OCI-LY7 (cell line): Measurements from ENCODE around the gene DNASE2. TPM values are rescaled to one million over a fixed set of nuclear protein-coding genes. Genes with fewer than 3 reads are reported as not detected.

Experiments used
- BruUV-seq: library from RNA; stranded (reverse); fragments of 400-500 nt; replicated peaks from 2 replicates; lab custom pipeline; 2021; lab: Mats Ljungman, UMichigan
- CTCF ChIA-PET: fragments of 300-600 bp; sonication (Branson Sonifier 250); formaldehyde crosslinking; loops from one replicate; lab custom pipeline; 2022; ENCODE audit warnings: antibody characterized with exemption; ENCODE audit not compliant: unreplicated experiment; lab: Charles Lee
- POLR2A ChIA-PET: fragments of 300-600 bp; sonication (Branson Sonifier 250); formaldehyde crosslinking; loops from one replicate; lab custom pipeline; 2022; ENCODE audit warnings: antibody characterized with exemption; lab: Charles Lee
- DNase-seq: peaks from one replicate; pipeline ENCODE4 v3.0.0-alpha.2; 2015; ENCODE audit warnings: low spot score
- H2AFZ ChIP-seq: fragments of 200-600 bp; sonication (generic), shearing (Covaris generic); 2 replicates; pipeline ENCODE4 v1.6.1; 2014; ENCODE audit warnings: mild to moderate bottlenecking, antibody characterized with exemption, low read length, moderate library complexity
- H3K27ac ChIP-seq: fragments of 200-600 bp; sonication (generic); 2 replicates; pipeline ENCODE4 v1.5.1; 2014; ENCODE audit warnings: mixed run types, low read depth, mild to moderate bottlenecking, moderate library complexity, low read length, inconsistent platforms; ENCODE audit not compliant: poor library complexity, severe bottlenecking
- H3K36me3 ChIP-seq: fragments of 200-600 bp; sonication (generic); 2 replicates; pipeline ENCODE4 v1.6.1; 2014; ENCODE audit warnings: mild to moderate bottlenecking, antibody characterized with exemption, low read length, moderate library complexity, mixed read lengths; ENCODE audit not compliant: insufficient read depth
- H3K4me1 ChIP-seq: fragments of 200-600 bp; sonication (generic); 2 replicates; pipeline ENCODE4 v1.5.1; 2014; ENCODE audit warnings: mild to moderate bottlenecking, low read length; ENCODE audit not compliant: insufficient read depth, poor library complexity, severe bottlenecking
- H3K4me2 ChIP-seq: fragments of 200-600 bp; sonication (generic); 2 replicates; pipeline ENCODE4 v1.6.1; 2014; ENCODE audit warnings: mild to moderate bottlenecking, low read length
- H3K4me3 ChIP-seq: fragments of 200-600 bp; sonication (generic); 2 replicates; pipeline ENCODE4 v1.5.1; 2014; ENCODE audit warnings: mild to moderate bottlenecking, low read depth, low read length; ENCODE audit not compliant: poor library complexity, severe bottlenecking
- H3K79me2 ChIP-seq: fragments of 200-600 bp; sonication (generic); 2 replicates; pipeline ENCODE4 v1.6.1; 2016; ENCODE audit warnings: low read depth, mild to moderate bottlenecking, low read length, moderate library complexity, mixed read lengths; ENCODE audit not compliant: insufficient read depth
- H3K9me2 ChIP-seq: fragments of 200-600 bp; sonication (generic); 2 replicates; pipeline ENCODE4 v1.6.1; 2016; ENCODE audit warnings: mild to moderate bottlenecking, low read length, mixed read lengths; ENCODE audit not compliant: insufficient read depth
- H3K9me3 ChIP-seq: fragments of 200-600 bp; sonication (generic); 2 replicates; pipeline ENCODE4 v1.6.1; 2014; ENCODE audit warnings: mild to moderate bottlenecking, mixed run types, low read length, mixed read lengths
- H4K20me1 ChIP-seq: fragments of 200-600 bp; sonication (generic); 2 replicates; pipeline ENCODE4 v1.6.1; 2014; ENCODE audit warnings: mild to moderate bottlenecking, antibody characterized with exemption, low read length, moderate library complexity, mixed read lengths; ENCODE audit not compliant: insufficient read depth
- EZH2phosphoT487 ChIP-seq: fragments of 200-600 bp; sonication (generic); IDR thresholded peaks from 2 replicates; pipeline ENCODE4 v1.6.1; 2018; ENCODE audit warnings: low read depth, borderline replicate concordance, mild to moderate bottlenecking, mixed run types, antibody characterized with exemption, low read length, moderate library complexity, mixed read lengths
- intact Hi-C: fragments of 100-400 bp; cut with micrococcal nuclease; formaldehyde crosslinking; loops from one replicate; pipeline ENCODE4 v1.10.0; 2022; ENCODE audit not compliant: unreplicated experiment
- total RNA-seq, 2 experiments: library from RNA; depleted of rRNA in 1 of 2; stranded (reverse); fragments of >200 nt in 1 of 2; shearing (Covaris generic) in 1 of 2; gene quantifications; 2 replicates each; pipeline ENCODE4 v1.2.3, GENCODE V29; 2014 to 2022
- TF ChIP-seq, protein P1 (sequence below): fragments of 200-600 bp; sonication (generic); conservative IDR thresholded peaks from 2 replicates; pipeline ENCODE4 v1.5.1; 2014; ENCODE audit warnings: mild to moderate bottlenecking, antibody characterized with exemption, low read length, moderate library complexity, mixed read lengths

The DNASE2 gene
- total RNA-seq, 2 experiments from 2014 or later = 32.4 to 33.7 TPM

DNA sequence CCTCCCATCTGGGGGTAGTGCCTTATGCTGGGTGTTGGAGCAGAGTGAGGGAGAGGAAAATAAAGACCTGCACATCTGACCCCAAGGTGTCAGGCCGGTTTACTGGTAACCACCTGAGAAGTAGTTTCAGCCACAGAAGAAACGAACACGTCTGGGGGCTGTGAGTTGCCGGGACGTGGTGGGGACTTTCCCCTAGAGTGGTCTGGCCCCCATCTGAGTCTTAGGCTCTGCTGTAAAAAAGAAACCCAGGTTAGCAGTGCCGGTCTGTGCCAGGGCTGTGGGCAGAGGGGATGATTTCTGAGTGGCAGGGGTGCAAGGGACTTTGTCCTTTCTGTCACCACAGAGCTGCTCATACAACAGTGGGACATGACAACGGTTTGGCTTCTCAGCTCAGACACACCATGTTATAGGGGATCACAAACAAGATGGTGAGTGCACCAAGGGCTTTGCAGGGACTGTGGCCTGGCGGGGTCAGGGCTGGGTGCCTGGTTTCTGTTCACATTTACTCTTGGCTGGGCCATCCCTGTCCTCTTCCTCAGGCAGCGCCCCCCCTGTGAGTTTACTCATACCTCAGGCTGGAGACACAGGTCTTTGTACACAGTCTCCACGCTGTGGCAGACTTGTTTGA lies 18.8 kb upstream of the DNASE2 start:
- Histone ChIP-seq H3K9me2 (no peaks in the 10 kb centered on the region), H3K4me2 (no peak overlapping the region), H3K27ac (no peak overlapping the region), H4K20me1 (no peaks in the 10 kb centered on the region), H3K79me2 (no peaks in the 10 kb centered on the region), H3K4me3 (no peak overlapping the region), H2AFZ (no peak overlapping the region), H3K36me3 (peaks cover 27% of the 10 kb centered on the region; the same call in 1 of the 2 replicates), H3K4me1 (no peaks in the 10 kb centered on the region), H3K9me3 (no peaks in the 10 kb centered on the region)
- intact Hi-C loops = no loop called here
- no peak for DNase-seq
- BruUV-seq = no TSS peak
- POLR2A ChIA-PET = interaction anchor here (1.2 kb wide), 1 partner anchor 21 kb away, joined by 3 read pairs; no protein-coding TSS in a partner anchor
- CTCF ChIA-PET = no interaction called here
- TF ChIP-seq, protein P1, sequence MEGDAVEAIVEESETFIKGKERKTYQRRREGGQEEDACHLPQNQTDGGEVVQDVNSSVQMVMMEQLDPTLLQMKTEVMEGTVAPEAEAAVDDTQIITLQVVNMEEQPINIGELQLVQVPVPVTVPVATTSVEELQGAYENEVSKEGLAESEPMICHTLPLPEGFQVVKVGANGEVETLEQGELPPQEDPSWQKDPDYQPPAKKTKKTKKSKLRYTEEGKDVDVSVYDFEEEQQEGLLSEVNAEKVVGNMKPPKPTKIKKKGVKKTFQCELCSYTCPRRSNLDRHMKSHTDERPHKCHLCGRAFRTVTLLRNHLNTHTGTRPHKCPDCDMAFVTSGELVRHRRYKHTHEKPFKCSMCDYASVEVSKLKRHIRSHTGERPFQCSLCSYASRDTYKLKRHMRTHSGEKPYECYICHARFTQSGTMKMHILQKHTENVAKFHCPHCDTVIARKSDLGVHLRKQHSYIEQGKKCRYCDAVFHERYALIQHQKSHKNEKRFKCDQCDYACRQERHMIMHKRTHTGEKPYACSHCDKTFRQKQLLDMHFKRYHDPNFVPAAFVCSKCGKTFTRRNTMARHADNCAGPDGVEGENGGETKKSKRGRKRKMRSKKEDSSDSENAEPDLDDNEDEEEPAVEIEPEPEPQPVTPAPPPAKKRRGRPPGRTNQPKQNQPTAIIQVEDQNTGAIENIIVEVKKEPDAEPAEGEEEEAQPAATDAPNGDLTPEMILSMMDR = no peak
- no peak for TF ChIP-seq EZH2phosphoT487

DNA sequence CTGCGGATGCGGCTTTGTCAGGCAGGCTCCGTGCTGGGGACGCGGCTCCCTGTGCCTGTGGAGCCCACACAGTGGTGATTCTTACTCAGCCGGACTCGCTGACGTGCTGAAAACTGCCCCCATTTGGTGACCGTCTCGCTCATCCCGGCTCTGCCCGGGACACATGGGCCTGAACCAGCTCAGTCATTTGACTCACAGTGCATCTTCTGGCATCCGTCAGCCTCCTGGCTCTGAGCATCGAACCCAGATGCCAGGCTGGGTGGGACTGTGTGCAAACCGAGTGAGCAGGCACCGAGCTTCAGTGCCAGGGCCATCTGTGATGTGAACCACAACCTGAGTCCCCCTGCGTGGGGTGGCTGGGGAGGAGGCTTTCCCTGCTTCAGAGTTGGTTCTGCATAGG lies 15.2 kb upstream of the DNASE2 start:
- ChIA-PET POLR2A (no interaction called here), CTCF (no interaction called here)
- peaks cover 7% of the 10 kb centered on the region; the same call in 1 of the 2 replicates for H3K79me2 ChIP-seq
- TF ChIP-seq EZH2phosphoT487 = no peak
- TF ChIP-seq, protein P1 = no peak
- intact Hi-C loops = no loop called here
- H3K9me3 ChIP-seq = no peaks in the 10 kb centered on the region
- H3K27ac ChIP-seq = no peak overlapping the region
- DNase-seq = no peak
- H3K36me3 ChIP-seq = peaks cover 41% of the 10 kb centered on the region; the same call in 1 of the 2 replicates
- H4K20me1 ChIP-seq = no peaks in the 10 kb centered on the region
- peaks cover 6% of the 10 kb centered on the region for H3K4me1 ChIP-seq
- no TSS peak for BruUV-seq
- no peak overlapping the region for H2AFZ ChIP-seq
- H3K4me2 ChIP-seq = no peak overlapping the region
- no peak overlapping the region for H3K4me3 ChIP-seq
- no peaks in the 10 kb centered on the region for H3K9me2 ChIP-seq

DNA sequence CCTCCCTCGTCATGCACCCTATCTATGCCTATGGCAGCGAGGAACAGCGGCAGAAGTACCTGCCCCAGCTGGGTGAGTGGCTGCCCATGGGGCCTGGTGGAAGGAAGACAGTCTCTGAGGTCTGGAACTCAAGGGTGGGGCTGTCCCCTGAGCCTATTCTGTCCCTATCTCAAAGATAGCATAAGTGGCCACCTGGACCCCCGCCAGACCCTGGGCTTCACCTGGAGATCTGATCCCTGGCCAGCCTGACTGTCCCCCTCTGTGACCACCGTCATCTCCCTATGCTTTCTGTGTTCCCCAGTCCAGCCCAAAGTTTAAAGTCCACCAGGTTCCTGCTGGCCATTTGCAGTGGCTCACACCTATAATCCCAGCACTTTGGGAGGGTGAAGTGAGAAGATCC lies 12.3 kb upstream of the DNASE2 start:
- POLR2A ChIA-PET = no interaction called here
- H3K27ac ChIP-seq = no peak overlapping the region
- no TSS peak for BruUV-seq

More for the DNA sequence above, 12.3 kb upstream of the DNASE2 start:
- H3K9me3 ChIP-seq = no peaks in the 10 kb centered on the region
- H3K9me2 ChIP-seq = no peaks in the 10 kb centered on the region
- H3K4me2 ChIP-seq = no peak overlapping the region
- H2AFZ ChIP-seq = no peak overlapping the region
- peaks cover 14% of the 10 kb centered on the region for H3K4me1 ChIP-seq
- CTCF ChIA-PET = no interaction called here
- intact Hi-C loops = loop anchor here (5.0 kb wide), 1 partner anchor 64 kb away; the partner anchor contains the start of gene GADD45GIP1
- peaks cover 9% of the 10 kb centered on the region; the same call in 1 of the 2 replicates for H3K79me2 ChIP-seq
- H4K20me1 ChIP-seq = no peaks in the 10 kb centered on the region
- peaks cover 35% of the 10 kb centered on the region; the same call in 1 of the 2 replicates for H3K36me3 ChIP-seq
- no peak overlapping the region for H3K4me3 ChIP-seq
- DNase-seq = no peak
- no peak for TF ChIP-seq EZH2phosphoT487
- TF ChIP-seq, protein P1 = no peak
